Esophagus mucosa (tissue), 1 donor: ENCODE results near the gene FZD4. TPM values are rescaled to one million over a fixed set of nuclear protein-coding genes. Genes with fewer than 3 reads are reported as not detected.
"Not testable (repeated sequence)": the region's sequence is repeated elsewhere in the genome, so short reads cannot be mapped to it uniquely, and the experiment has no call there.

Source experiments
- ATAC-seq: fragments of 200-7000 bp; cut with Tn5 transposase; one replicate; pipeline ENCODE4 v1.9.1; 2020
- total RNA-seq: library from RNA; stranded (reverse); gene quantifications from one replicate; pipeline ENCODE4 v1.2.4, GENCODE V29; 2023
- donor health status: DM: yes; HTN: yes; CAD: no.

FZD4 gene
- total RNA-seq, 1 donor from 2014 or later = 3.3 TPM

DNA sequence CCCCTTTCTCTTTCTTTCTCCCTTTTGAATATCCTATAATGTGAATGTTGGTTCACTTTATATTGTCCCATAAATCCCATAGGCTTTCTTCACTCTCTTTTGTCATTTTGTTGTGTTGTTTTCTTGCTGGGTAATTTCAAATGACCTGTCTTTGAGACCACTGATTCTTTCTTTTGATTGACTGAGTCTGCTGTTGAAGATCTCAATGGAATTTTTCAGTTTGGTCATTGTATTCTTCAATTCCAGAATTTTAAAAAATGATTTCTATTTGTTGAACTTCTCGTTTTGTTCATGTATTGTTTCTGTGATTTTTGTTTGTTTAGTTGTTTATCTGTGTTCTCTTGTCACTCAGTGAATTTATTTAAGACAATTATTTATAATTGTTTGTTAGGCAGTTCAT, 17.5 kb upstream of the FZD4 start:
- no peak for ATAC-seq

DNA sequence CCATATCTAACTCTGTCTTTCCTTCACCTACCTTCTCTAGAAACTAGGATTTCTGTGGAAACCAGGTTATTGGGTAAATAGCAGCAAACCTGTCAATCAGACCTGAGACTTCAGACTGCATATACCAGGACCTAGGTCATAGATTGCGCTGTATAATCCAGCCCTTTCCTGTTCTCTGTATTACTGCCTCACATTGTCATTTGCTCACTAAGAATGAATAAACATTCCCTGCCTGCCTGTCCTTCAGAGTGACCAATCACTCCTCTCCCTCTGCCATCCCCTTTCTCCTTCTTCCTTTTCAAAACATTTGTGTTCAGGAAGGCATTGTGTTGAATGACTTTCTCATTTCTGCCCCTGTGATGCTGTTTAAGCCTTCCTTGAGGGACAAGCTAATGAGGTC, 14.1 kb upstream of the FZD4 start:
- no peak for ATAC-seq

DNA sequence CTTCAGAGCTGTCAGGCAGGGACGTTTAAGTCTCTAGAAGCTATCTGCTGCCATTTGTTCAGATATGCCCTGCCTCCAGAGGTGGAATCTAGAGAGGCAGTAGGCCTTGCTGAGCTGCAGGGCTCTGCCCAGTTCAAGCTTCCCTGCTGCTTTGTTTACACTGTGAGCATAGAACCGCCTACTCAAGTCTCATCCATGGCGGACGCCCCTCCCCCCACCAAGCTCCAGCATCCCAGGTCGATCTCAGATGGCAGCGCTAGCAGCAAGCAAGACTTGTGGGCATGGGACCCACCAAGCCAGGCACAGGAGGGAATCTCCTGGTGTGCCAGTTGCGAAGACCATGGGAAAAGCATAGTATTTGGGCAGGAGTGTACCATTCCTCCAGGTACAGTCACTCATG, 12.4 kb upstream of the FZD4 start:
- not testable (repeated sequence) for ATAC-seq

DNA sequence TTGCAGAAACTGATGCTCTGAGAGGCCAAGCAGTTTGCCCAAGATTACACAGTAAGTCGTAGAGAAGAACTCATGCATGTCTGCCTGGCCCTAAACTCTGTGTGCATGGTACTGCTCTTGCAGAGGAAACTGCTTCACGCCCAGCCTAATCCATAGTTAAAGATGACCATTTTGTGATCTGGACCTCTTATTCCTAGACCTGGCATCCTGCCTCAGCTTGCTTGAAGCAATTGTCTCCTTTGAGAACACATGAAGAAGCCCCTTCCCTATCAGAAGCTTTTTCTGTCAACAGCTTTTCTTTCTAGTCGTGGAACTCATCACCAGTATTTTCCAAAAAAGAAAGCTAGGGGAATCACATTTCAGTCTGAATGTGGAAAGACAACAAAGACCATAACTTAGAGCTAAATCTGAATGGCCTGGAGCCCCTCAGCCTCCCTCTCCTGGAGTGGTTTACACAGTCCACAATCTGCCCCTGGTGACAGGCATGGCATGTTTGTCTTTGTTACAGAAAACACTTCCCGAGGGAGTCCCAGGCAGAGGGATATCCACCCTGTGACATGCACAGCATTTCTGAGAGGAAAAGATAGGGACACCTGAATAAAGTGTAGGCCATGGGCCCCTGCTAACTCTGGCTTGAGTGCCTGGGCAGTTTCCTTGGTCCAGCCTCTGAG, 2.9 kb upstream of the FZD4 start:
- ATAC-seq = no peak

- ATAC-seq = no peak
Observed at GRCh38 chr11:86956905-86957195, 1.7 kb upstream of the FZD4 start.

DNA sequence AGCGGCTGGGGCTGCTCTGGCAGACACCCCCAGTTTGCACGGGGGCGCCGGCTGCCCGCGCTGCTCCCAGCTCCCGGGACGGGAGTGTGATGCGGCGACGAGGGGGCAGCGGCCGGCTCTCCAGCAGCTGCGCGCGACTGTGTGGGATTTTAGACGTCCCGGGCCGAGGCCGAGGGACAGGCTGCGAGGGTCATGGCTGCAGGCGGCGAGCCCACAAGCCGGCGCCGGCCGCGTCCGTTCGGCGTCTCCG, 159 bp downstream of the FZD4 start:
- no peak for ATAC-seq

DNA sequence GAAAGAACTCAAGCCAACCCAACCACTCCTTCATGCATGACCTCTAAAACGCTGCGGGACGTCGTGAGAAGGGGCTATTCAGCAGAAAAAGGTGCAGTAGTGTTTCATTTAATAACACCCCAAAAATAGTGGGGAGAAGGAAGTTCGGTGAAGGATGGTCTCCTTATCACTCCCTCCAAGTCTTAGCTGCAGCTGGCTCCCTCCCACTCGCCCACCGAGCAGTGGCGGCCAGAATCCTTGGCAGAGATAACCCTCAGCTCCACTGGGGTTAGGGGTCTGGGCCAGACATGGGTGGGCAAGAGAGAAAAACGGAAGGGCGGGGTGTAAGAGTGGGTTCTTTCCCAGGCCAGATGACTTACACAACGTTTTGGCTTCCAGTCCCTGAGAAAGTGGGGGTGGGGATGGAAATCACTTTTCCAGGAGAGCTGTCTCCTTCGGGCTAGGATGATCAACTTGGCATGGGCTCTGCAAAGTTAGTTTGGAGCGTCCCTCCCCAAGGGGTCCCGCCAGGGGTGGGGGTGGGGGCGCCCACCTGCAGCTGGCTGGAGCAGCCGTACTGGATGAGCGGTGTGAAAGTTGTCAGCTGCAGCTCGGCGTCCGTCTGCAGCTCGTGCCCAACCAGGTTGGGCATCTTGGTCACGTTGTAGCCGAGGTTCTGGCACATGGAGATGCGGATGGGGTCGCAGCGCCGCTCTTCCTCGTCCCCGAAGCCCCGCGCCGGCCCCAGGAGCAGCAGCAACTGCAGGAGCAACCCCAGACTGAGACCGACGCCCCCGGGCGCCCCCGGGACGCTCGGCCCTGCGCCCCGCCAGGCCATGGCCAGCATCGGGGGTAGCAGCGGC, 705 bp downstream of the FZD4 start:
- ATAC-seq = peak; percentile 2

DNA sequence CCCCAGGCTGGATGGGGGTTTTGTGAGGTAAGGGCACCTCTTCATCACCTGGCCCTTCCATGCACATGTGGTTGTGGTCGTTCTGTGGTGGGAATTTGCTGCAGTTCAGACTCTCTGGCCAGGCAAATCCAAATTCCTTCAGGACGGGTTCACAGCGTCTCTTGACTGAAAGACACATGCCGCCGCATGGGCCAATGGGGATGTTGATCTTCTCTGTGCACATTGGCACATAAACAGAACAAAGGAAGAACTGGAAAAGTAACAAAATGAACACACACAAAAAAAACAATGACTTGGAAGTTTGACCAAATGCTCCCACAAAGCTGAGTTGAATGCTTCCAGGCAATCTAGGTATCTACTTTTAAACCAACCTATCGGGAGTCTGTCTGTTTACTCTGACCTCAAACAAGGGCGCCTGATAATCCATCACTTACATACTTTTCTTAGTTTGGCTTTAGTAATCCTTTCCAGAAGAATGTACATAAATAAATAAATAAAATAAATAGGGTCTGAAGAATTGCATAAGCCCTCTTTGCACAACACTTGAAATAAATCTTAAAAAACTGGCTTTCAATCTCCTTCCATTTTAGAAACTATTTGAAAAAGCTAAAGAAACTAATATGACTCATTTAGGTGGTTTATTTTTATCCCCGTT, 2.8 kb downstream of the FZD4 start:
- no peak for ATAC-seq

DNA sequence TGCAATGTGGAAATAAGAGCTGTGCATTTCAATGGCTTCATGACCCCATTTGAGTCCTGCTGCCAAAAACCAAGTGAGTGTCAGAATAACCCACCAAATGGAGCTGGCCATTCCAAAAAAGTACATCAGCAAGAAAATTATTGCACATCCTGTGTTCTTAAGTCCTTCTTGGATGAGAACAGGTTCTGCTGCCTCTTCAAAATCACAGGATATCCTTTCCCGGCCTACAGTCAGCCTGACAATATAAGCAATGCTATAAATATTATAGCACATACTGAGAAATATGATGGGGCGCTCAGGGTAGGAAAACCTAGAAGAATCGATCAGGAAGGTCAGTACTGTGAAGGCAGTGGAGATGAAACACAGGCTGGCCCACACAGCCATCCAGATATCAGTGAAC, 3.5 kb downstream of the FZD4 start:
- ATAC-seq = no peak

GRCh38 chr11:86950661-86950995, 4.6 kb downstream of the FZD4 start:
- ATAC-seq = no peak

DNA sequence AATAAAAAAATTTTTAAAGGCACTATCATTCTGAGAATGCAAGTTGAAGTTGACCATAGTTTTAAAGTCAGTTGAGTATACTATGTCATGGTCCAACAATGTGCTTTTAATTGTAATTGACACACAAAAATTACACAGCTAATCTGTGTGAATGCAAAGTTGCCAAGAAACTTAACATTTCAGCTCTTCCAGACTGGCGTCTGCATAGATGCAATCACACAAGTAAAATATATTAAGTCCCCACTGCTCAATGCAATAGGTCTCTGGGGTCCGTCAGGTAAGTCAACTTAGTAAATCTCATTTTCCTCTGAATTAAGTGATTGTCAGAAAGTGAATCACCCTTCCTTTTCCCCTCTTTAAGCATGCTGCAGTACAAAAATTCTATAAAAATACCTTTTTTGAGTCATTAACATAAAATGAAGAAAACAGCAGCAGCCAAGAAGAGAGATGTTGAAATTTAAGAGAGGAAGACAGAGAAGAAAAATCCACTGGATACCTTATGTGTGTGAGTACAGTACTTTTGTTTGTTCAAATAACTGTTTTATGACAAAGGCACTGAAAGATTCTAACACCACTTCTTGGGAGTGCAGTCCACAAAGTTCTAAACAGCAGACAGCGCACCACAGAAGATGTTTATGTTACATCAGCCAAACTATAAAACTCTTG, 5.1 kb downstream of the FZD4 start:
- no peak for ATAC-seq

DNA sequence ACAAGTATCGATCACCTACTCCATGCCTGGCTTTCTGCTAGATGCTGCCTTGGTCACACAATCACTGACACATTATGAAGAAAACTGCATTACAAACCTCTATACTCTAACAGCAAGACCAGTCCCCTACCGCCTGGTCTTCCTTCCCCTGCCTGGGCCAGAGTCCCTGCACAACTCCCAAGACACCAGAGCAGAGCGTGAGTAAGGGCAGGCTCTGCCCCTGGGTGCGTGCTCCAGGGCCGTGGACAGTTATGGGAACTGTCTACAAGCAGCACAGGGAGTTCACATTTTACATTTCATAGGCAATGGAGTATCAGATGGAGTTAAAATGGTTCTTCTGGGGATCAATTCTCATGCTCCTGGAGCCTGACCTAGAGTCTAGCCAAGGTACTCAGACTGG, 6.5 kb downstream of the FZD4 start:
- no peak for ATAC-seq

DNA sequence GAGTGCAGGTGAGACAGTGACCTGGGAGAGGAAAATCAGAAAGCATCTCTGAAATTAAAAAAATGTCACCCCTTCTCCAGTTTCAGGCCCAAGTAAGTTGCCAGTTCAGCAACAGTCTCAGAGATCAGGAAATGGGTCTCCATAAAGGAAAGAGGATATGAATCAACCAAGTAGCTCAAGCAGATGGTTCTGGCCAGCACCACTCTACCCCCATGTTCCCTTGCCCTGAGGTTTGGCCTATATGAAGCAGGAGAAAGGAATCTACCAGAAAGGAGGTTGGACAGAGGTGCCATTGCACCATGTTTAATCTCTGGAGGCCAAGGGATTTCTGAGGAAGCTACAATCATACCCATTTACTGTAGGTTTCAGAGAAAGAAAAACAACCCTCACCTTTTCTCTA, 7.7 kb downstream of the FZD4 start:
- ATAC-seq = no peak

GRCh38 chr11:86943505-86943904, 11.7 kb downstream of the FZD4 start:
- not testable (repeated sequence) for ATAC-seq

GRCh38 chr11:86941871-86942599, 13.2 kb downstream of the FZD4 start:
- no peak for ATAC-seq

DNA sequence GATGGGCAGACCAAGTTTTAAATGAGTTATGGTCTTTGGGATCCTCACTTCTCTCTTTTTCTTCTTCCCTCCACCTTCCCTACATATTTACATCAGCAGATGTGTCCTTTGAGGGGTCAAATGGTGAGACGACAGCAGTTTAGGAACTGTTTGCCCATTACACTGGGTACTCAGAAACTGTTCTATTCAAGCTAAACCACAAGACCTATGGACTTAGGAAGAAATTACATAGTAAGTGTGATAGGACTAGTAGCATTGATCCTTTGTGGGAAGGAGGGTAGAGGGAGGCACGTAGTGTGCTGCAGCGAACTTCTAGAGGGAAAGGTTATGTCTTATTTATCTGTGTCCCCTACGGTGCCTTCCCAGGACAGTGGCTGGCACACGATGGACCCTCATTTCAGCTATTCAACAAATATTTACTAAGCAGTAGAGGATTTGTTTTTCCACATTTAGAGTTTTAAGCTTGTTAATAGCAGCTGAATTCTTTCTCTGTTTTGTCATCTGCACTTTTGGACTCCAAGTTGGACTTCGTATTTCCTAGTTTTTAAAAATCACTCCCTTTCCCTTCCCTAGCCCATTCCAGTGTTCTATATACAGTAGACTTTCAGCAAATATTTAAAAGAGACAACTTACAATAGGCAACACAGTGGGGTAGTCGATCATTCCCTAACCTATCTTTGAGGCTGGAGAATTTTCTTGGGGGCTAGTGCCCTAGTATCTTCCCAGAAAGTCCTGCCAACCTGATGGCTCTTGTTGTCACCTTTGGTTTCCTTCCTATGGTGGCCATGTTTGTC, 13.9 kb downstream of the FZD4 start:
- ATAC-seq = no peak

DNA sequence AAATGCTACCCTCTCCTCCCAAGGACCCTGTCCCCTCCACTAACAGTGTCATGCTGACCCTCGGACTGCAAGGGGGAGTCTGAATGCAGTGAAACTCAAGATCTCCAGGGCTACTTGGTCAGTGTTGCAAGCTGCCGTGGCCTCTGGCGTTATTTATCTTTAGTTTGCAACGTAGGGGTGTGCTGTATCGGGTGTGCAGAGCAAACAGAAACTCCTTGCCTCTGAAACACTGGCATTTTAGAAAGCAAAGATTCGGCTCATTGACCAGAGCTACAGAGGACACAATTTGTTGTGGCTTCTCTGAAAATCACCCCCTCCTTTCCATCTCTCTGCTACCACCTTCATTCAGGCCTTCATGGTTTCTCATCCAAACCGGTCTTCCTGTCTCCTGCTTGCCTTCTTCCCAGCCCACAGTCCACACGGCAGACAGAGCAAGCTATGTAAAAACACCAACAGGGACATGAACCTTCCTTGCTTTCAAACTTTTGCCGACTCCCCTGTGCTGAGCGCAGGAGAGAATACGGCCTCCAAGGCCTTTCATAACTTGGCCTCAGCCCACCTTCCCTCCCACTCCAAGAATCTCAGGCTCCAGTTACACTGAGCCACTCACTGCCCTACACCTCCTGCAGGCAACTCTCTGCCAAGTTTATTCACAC, 14.9 kb downstream of the FZD4 start:
- no peak for ATAC-seq

DNA sequence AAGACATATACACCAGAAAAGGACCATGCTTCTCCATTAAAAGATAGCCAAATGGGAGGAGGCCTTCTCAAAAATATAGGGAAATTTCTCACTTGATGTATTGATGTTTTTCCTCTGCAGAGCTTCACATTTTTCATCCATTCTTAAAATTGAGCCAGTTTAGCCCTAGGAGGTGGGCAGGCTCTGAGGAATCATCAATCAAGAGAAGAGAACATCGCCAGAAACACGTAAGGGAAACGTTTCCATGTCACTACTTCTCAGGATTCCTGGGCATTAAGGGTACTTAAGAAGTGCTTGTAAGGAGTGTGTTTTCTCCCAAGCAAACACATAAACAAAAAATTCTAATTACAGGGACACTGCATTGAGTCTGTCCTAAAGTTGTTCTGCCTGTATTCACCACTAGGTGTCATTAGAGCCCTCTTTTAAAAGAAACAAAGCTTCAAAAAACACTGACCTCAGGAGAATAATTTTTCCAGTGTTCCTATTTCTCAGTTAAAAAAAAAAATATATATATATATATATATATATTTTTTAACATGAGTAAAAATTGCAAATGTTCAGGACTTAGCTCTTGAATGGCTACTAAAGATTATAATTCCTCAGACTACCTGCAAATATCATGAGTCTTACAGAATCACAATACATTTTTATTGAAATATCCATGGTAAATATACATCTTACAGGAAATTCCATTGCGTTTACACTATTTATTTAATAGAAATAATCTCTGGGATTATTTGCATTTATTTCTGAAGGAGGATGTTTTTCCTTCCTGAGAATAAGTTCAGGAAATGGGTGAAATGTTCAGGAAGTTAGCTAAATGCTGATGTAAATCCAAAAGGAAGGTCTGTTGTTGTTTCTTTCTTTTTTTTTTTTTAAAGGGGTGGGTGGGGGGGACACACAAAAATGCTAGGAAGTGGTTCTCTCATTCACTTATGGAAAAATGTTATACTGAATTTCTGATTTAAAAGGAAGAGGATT, 16.0 kb downstream of the FZD4 start:
- peak; percentile 69 for ATAC-seq

- no peak for ATAC-seq
Observed at GRCh38 chr11:86938203-86938899, 16.8 kb downstream of the FZD4 start.
